K562 (cell line): Measurements from ENCODE around the gene ZBTB43. TPM values are rescaled to one million over a fixed set of nuclear protein-coding genes. Genes with fewer than 3 reads are reported as not detected.
"Not testable (repeated sequence)": the region's sequence is repeated elsewhere in the genome, so short reads cannot be mapped to it uniquely, and the experiment has no call there.

Source experiments
- ATAC-seq: fragments of 200-7000 bp; cut with Tn5 transposase; 3 replicates; pipeline ENCODE4 v1.9.1; 2020; ENCODE audit warnings: moderate library complexity
- BruUV-seq: library from RNA; stranded (reverse); fragments of 400-500 nt; replicated peaks from 2 replicates; lab custom pipeline; 2021; lab: Mats Ljungman, UMichigan
- CTCF ChIA-PET: fragments of 300-600 bp; formaldehyde crosslinking; extraction: SDS; loops from one replicate; lab custom pipeline; 2021; ENCODE audit warnings: low intra/inter-chr PET ratio; lab: Yijun Ruan, JAX
- POLR2A ChIA-PET: fragments of 300-600, 350-650 bp; sonication (Branson Sonifier 250); formaldehyde crosslinking; extraction: SDS; loops from one replicate; lab custom pipeline; 2021; ENCODE audit warnings: antibody characterized with exemption, inconsistent platforms; lab: Yijun Ruan, JAX
- DNase-seq, 4 experiments: peaks; one replicate each; pipeline versions ENCODE4 v3.0.0 to v3.0.0-alpha.2; 2011 to 2018; ENCODE audit warnings: low spot score in 3 of 4, mixed read lengths in 3 of 4; ENCODE audit errors: extremely low read depth in 1 of 4
- FAIRE-seq: peaks from 2 replicates; lab custom pipeline; 2011; peaks lifted over from hg19 to GRCh38; lab: Jason Lieb, UNC
- H2AFZ ChIP-seq: 2 replicates; pipeline ENCODE4 v1.6.0; 2011; ENCODE audit warnings: low read depth, low read length, control low read depth, inconsistent platforms
- H3K27ac ChIP-seq: fragments of 200-600 bp; 3 replicates; pipeline ENCODE4 v1.8.0; 2011; ENCODE audit warnings: low read depth, mild to moderate bottlenecking, control low read depth, inconsistent platforms, low read length, moderate library complexity, mixed read lengths; ENCODE audit errors: extremely low read depth
- H3K27me3 ChIP-seq, 2 experiments: fragments of 300-600 bp in 1 of 2; 2 replicates in 1 of 2; 3 replicates in 1 of 2; pipeline versions ENCODE4 v1.6.0 to v1.8.0; 2011; ENCODE audit warnings: inconsistent platforms in 2 of 2, low read length in 2 of 2, mild to moderate bottlenecking in 1 of 2, mixed read lengths in 1 of 2, moderate library complexity in 1 of 2; ENCODE audit not compliant: control insufficient read depth in 2 of 2, insufficient read depth in 2 of 2
- H3K36me3 ChIP-seq: fragments of 300-600 bp; 3 replicates; pipeline ENCODE4 v1.8.0; 2011; ENCODE audit warnings: mild to moderate bottlenecking, low read length, inconsistent platforms; ENCODE audit not compliant: control insufficient read depth, insufficient read depth
- H3K4me1 ChIP-seq, 2 experiments: fragments of 200-600 bp in 1 of 2; replicated peaks in 1 of 2; 2 replicates in 1 of 2; 3 replicates in 1 of 2; pipeline versions ENCODE4 v1.5.1 to v1.8.0; 2011; ENCODE audit warnings: inconsistent platforms in 2 of 2, low read length in 2 of 2, mild to moderate bottlenecking in 1 of 2, mixed read lengths in 1 of 2, moderate library complexity in 1 of 2; ENCODE audit not compliant: control insufficient read depth in 2 of 2, insufficient read depth in 2 of 2
- H3K4me2 ChIP-seq: 2 replicates; pipeline ENCODE4 v1.6.1; 2011; ENCODE audit warnings: low read length, control low read depth, inconsistent platforms, mixed read lengths; ENCODE audit not compliant: insufficient read depth
- H3K4me3 ChIP-seq: fragments of 200-600 bp; sonication (generic), shearing (Covaris generic); 2 replicates; pipeline ENCODE4 v1.5.1; 2016; ENCODE audit warnings: control low read depth, inconsistent platforms
- H3K79me2 ChIP-seq: fragments of 200-600 bp; 3 replicates; pipeline ENCODE4 v1.8.0; 2011; ENCODE audit warnings: low read length, inconsistent platforms; ENCODE audit not compliant: control insufficient read depth, insufficient read depth
- H3K9ac ChIP-seq, 2 experiments: 2 replicates each; pipeline versions ENCODE4 v1.6.0 to v1.6.1; 2011; ENCODE audit warnings: low read depth in 2 of 2, low read length in 2 of 2, control low read depth in 1 of 2, inconsistent platforms in 1 of 2, mild to moderate bottlenecking in 1 of 2, mixed read lengths in 1 of 2; ENCODE audit not compliant: insufficient read depth in 1 of 2
- H3K9me1 ChIP-seq: one replicate; pipeline ENCODE4 v1.6.0; 2011; ENCODE audit warnings: inconsistent platforms, mild to moderate bottlenecking, low read length, moderate library complexity; ENCODE audit not compliant: control insufficient read depth, insufficient read depth
- H3K9me3 ChIP-seq: replicated peaks from 2 replicates; pipeline ENCODE4 v1.5.1; 2011; ENCODE audit warnings: low read depth, low read length, inconsistent platforms; ENCODE audit not compliant: control insufficient read depth, insufficient read depth
- H4K20me1 ChIP-seq: replicated peaks from 2 replicates; pipeline ENCODE4 v1.6.1; 2011; ENCODE audit warnings: low read length, inconsistent platforms, mixed read lengths; ENCODE audit not compliant: control insufficient read depth, insufficient read depth
- BRD4 ChIP-seq: fragments of 200-600 bp; sonication (generic); IDR thresholded peaks from 2 replicates; pipeline ENCODE4 v1.6.1; 2017; ENCODE audit warnings: inconsistent platforms
- NR4A1 ChIP-seq, 2 experiments: fragments of 250-450 bp in 1 of 2; fragments of 450-650 bp in 1 of 2; sonication (Bioruptor Pico) in 1 of 2; IDR thresholded peaks; 2 replicates each; pipeline versions ENCODE4 v1.4.0 to v1.6.1; 2016 to 2020; ENCODE audit warnings: mild to moderate bottlenecking in 2 of 2, missing compliant biosample characterization in 1 of 2, missing genetic modification characterization in 1 of 2, moderate library complexity in 1 of 2
- ZNF561 ChIP-seq: fragments of 450-650 bp; formaldehyde crosslinking; conservative IDR thresholded peaks from 2 replicates; pipeline ENCODE4 v1.4.0; 2020; ENCODE audit warnings: mild to moderate bottlenecking, moderate library complexity
- WGBS: fragments of 100-300 bp; shearing (Covaris generic); methylation state at CpG from one replicate; pipeline ENCODE4 v1.1.6; 2016; ENCODE audit warnings: low coverage, mixed read lengths; ENCODE audit not compliant: insufficient coverage; ENCODE audit errors: missing lambda C conversion rate; 5-methylcytosine and 5-hydroxymethylcytosine counted together
- in situ Hi-C: fragments of 300-500 bp; cut with MboI; formaldehyde crosslinking; loops from 4 replicates; pipeline ENCODE4 v1.15.0; 2018; ENCODE audit warnings: inconsistent platforms, mixed read lengths
- intact Hi-C: fragments of 100-400 bp; cut with micrococcal nuclease; formaldehyde crosslinking; loops from 2 replicates; pipeline ENCODE4 v1.14.2; 2022
- polyA plus RNA-seq, 8 experiments: library from polyadenylated mRNA; depleted of rRNA in 4 of 8; stranded (reverse) in 5 of 8; unstranded in 3 of 8; fragments of >200 nt; fragmentation: Nextera tagmentation in 2 of 8; fragmentation: Illumina TruSeq in 1 of 8; extraction: Ambion mirVana in 2 of 8; extraction: Trizol in 1 of 8; gene quantifications; 2 replicates each; pipeline versions ENCODE4 v1.2.1 to v1.2.3, GENCODE V29; 2011 to 2014; ENCODE audit warnings: inconsistent platforms in 1 of 8, missing spikeins in 1 of 8
- total RNA-seq, 7 experiments: library from RNA; depleted of rRNA in 6 of 7; stranded (reverse); fragments of >200 nt in 6 of 7; fragmentation: Illumina TruSeq in 2 of 7; extraction: Trizol in 2 of 7; gene quantifications; 2 replicates each; pipeline versions ENCODE4 v1.2.1 to v1.2.3, GENCODE V29; 2011 to 2021; ENCODE audit warnings: low replicate concordance in 1 of 7
- TF ChIP-seq, protein P1 (sequence below), 2 experiments: fragments of 450-650 bp in 1 of 2; sonication (generic) in 1 of 2; formaldehyde crosslinking; conservative IDR thresholded peaks; 2 replicates each; pipeline versions ENCODE4 v1.4.0 to v1.8.1; 2020 to 2022; ENCODE audit warnings: mild to moderate bottlenecking in 1 of 2, missing genetic modification reagents in 1 of 2
- TF ChIP-seq, protein P2 (sequence below): fragments of 250-450 bp; sonication (Bioruptor Pico); IDR thresholded peaks from 2 replicates; pipeline ENCODE4 v1.5.0; 2020; ENCODE audit warnings: mild to moderate bottlenecking
- TF ChIP-seq, protein P3 (sequence below): fragments of 250-450 bp; sonication (Bioruptor Pico); IDR thresholded peaks from 2 replicates; pipeline ENCODE4 v1.8.0; 2021; ENCODE audit warnings: moderate library complexity, mild to moderate bottlenecking, inconsistent platforms

The ZBTB43 gene
- total and polyA plus RNA-seq, 9 of the 15 experiments (the other 6 are each of a cell fraction or from before 2014, with no cell fraction given), result 3.9 to 17.2 (median 9.1) TPM

- H3K36me3 ChIP-seq, result peaks cover 61% of the 10 kb centered on the region
- ATAC-seq, result no peak
- H3K9me3 ChIP-seq, result peaks cover 13% of the 10 kb centered on the region
- POLR2A ChIA-PET, result no interaction called here
- no peaks in the 10 kb centered on the region for H3K9me1 ChIP-seq
- in situ Hi-C loops, result no loop called here
- H2AFZ ChIP-seq, result no peak overlapping the region
- no TSS peak for BruUV-seq
- no peak overlapping the region for H3K4me3 ChIP-seq
- TF ChIP-seq NR4A1 (CRISPR knock-in tag; IDR thresholded peaks at IDR 0.05) (no peak), NR4A1 (tag; IDR thresholded peaks at IDR 0.05) (no peak), ZNF561 (CRISPR knock-in tag) (no peak), BRD4 (no peak)
- TF ChIP-seq, protein P1, sequence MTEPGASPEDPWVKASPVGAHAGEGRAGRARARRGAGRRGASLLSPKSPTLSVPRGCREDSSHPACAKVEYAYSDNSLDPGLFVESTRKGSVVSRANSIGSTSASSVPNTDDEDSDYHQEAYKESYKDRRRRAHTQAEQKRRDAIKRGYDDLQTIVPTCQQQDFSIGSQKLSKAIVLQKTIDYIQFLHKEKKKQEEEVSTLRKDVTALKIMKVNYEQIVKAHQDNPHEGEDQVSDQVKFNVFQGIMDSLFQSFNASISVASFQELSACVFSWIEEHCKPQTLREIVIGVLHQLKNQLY (CRISPR knock-in tag; conservative IDR thresholded peaks at IDR 0.05), result no peak
- TF ChIP-seq, protein P2, sequence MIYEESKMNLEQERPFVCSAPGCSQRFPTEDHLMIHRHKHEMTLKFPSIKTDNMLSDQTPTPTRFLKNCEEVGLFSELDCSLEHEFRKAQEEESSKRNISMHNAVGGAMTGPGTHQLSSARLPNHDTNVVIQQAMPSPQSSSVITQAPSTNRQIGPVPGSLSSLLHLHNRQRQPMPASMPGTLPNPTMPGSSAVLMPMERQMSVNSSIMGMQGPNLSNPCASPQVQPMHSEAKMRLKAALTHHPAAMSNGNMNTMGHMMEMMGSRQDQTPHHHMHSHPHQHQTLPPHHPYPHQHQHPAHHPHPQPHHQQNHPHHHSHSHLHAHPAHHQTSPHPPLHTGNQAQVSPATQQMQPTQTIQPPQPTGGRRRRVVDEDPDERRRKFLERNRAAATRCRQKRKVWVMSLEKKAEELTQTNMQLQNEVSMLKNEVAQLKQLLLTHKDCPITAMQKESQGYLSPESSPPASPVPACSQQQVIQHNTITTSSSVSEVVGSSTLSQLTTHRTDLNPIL (CRISPR knock-in tag), result no peak
- TF ChIP-seq, protein P3, sequence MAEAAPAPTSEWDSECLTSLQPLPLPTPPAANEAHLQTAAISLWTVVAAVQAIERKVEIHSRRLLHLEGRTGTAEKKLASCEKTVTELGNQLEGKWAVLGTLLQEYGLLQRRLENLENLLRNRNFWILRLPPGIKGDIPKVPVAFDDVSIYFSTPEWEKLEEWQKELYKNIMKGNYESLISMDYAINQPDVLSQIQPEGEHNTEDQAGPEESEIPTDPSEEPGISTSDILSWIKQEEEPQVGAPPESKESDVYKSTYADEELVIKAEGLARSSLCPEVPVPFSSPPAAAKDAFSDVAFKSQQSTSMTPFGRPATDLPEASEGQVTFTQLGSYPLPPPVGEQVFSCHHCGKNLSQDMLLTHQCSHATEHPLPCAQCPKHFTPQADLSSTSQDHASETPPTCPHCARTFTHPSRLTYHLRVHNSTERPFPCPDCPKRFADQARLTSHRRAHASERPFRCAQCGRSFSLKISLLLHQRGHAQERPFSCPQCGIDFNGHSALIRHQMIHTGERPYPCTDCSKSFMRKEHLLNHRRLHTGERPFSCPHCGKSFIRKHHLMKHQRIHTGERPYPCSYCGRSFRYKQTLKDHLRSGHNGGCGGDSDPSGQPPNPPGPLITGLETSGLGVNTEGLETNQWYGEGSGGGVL, result no peak
- TF ChIP-seq, all 486 proteins: peak for 0
- Histone ChIP-seq H3K9ac (no peak overlapping the region), H3K27ac (no peak overlapping the region), H4K20me1 (no peaks in the 10 kb centered on the region), H3K27me3 (no peaks in the 10 kb centered on the region), H3K4me2 (no peak overlapping the region), H3K79me2 (peaks cover 69% of the 10 kb centered on the region), H3K4me1 (no peaks in the 10 kb centered on the region)
- CTCF ChIA-PET, result interaction anchor here (0.7 kb wide), 1 partner anchor 177 kb away, joined by 3 read pairs; no protein-coding TSS in a partner anchor
- no peak for DNase-seq
- no peak for FAIRE-seq
- intact Hi-C loops, result no loop called here
Observed at GRCh38 chr9:126814091-126814490, 9.3 kb downstream of the ZBTB43 start.

DNA sequence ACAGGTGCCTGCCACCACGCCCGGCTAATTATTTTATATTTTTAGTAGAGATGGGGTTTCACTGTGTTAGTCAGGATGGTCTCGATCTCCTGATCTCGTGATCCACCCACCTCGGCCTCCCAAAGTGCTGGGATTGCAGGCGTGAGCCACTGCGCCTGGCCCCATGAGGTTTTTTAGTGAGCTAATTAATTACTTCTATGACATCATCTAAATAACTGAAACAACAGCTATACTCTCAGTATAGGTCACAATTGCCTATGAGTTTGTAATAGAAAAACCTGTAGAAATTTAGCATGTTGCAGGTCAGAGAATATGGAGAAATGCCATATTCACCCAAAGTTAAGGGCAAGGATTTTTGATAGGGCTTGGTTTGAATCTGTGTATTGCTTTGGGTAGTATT is 12.8 kb downstream of the ZBTB43 start:
- intact Hi-C loops, FAIRE-seq, H3K27ac ChIP-seq, H2AFZ ChIP-seq, H3K4me3 ChIP-seq, H3K27me3 ChIP-seq, H3K4me1 ChIP-seq, H3K4me2 ChIP-seq, CTCF ChIA-PET, in situ Hi-C loops, H3K9ac ChIP-seq, ATAC-seq, BruUV-seq, H4K20me1 ChIP-seq, H3K9me1 ChIP-seq, DNase-seq: not testable (repeated sequence)
- POLR2A ChIA-PET, result interaction anchor here (0.6 kb wide), 1 partner anchor 1448 kb away, joined by 3 read pairs; no protein-coding TSS in a partner anchor
- Histone ChIP-seq H3K79me2 (peaks cover 63% of the 10 kb centered on the region), H3K36me3 (peaks cover 57% of the 10 kb centered on the region), H3K9me3 (peaks cover 21% of the 10 kb centered on the region)
- 87% methylated on average over 5 of the region's 7 CpGs for WGBS
